Measurements from ENCODE around the gene SAV1.

SAV1 gene

GRCh38 chr14:50608302-50608851, 59.7 kb downstream of the SAV1 start:
- no peaks in the 10 kb centered on the region for H3K36me3 ChIP-seq (ENCODE audit: control insufficient read depth, insufficient read depth, low read length)
- no peaks in the 10 kb centered on the region for H3K4me1 ChIP-seq (ENCODE audit: control insufficient read depth, insufficient read depth, low read length)
- no peaks in the 10 kb centered on the region for H3K27me3 ChIP-seq (ENCODE audit: control insufficient read depth, insufficient read depth, low read length)
- H3K27ac ChIP-seq (ENCODE audit: low read depth, low read length), result no peak overlapping the region
- no peaks in the 10 kb centered on the region for H3K9me3 ChIP-seq (ENCODE audit: control insufficient read depth, insufficient read depth, low read length)
- H3K4me3 ChIP-seq (ENCODE audit: low read depth, low read length), result no peak overlapping the region
- H3K9ac ChIP-seq (ENCODE audit: low read depth, low read length), result no peak overlapping the region

- Histone ChIP-seq H3K4me1 (ENCODE audit: control insufficient read depth, insufficient read depth, low read length) (no peaks in the 10 kb centered on the region), H3K4me3 (ENCODE audit: low read depth, low read length) (no peak overlapping the region), H3K27ac (ENCODE audit: low read depth, low read length) (no peak overlapping the region), H3K27me3 (ENCODE audit: control insufficient read depth, insufficient read depth, low read length) (no peaks in the 10 kb centered on the region), H3K9ac (ENCODE audit: low read depth, low read length) (no peak overlapping the region), H3K36me3 (ENCODE audit: control insufficient read depth, insufficient read depth, low read length) (no peaks in the 10 kb centered on the region), H3K9me3 (ENCODE audit: control insufficient read depth, insufficient read depth, low read length) (no peaks in the 10 kb centered on the region)
Measured at GRCh38 chr14:50607761-50608160, 60.3 kb downstream of the SAV1 start.

GRCh38 chr14:50607181-50607580, 60.9 kb downstream of the SAV1 start:
- H3K9ac ChIP-seq (ENCODE audit: low read depth, low read length), result no peak overlapping the region
- no peak overlapping the region for H3K4me3 ChIP-seq (ENCODE audit: low read depth, low read length)
- H3K27ac ChIP-seq (ENCODE audit: low read depth, low read length), result no peak overlapping the region
- no peaks in the 10 kb centered on the region for H3K27me3 ChIP-seq (ENCODE audit: control insufficient read depth, insufficient read depth, low read length)
- H3K4me1 ChIP-seq (ENCODE audit: control insufficient read depth, insufficient read depth, low read length), result no peaks in the 10 kb centered on the region
- no peaks in the 10 kb centered on the region for H3K36me3 ChIP-seq (ENCODE audit: control insufficient read depth, insufficient read depth, low read length)
- H3K9me3 ChIP-seq (ENCODE audit: control insufficient read depth, insufficient read depth, low read length), result no peaks in the 10 kb centered on the region

- H3K4me1 ChIP-seq (ENCODE audit: control insufficient read depth, insufficient read depth, low read length), result no peaks in the 10 kb centered on the region
- no peaks in the 10 kb centered on the region for H3K36me3 ChIP-seq (ENCODE audit: control insufficient read depth, insufficient read depth, low read length)
- no peak overlapping the region for H3K27ac ChIP-seq (ENCODE audit: low read depth, low read length)
- no peaks in the 10 kb centered on the region for H3K9me3 ChIP-seq (ENCODE audit: control insufficient read depth, insufficient read depth, low read length)
- no peaks in the 10 kb centered on the region for H3K27me3 ChIP-seq (ENCODE audit: control insufficient read depth, insufficient read depth, low read length)
- H3K9ac ChIP-seq (ENCODE audit: low read depth, low read length), result no peak overlapping the region
- H3K4me3 ChIP-seq (ENCODE audit: low read depth, low read length), result no peak overlapping the region
Measured at GRCh38 chr14:50606468-50606867, 61.6 kb downstream of the SAV1 start.

GRCh38 chr14:50605766-50606165, 62.3 kb downstream of the SAV1 start:
- Histone ChIP-seq H3K9me3 (ENCODE audit: control insufficient read depth, insufficient read depth, low read length) (no peaks in the 10 kb centered on the region), H3K27ac (ENCODE audit: low read depth, low read length) (no peak overlapping the region), H3K27me3 (ENCODE audit: control insufficient read depth, insufficient read depth, low read length) (no peaks in the 10 kb centered on the region), H3K4me1 (ENCODE audit: control insufficient read depth, insufficient read depth, low read length) (no peaks in the 10 kb centered on the region; the same call in 1 of the 2 replicates), H3K9ac (ENCODE audit: low read depth, low read length) (no peak overlapping the region), H3K4me3 (ENCODE audit: low read depth, low read length) (no peak overlapping the region), H3K36me3 (ENCODE audit: control insufficient read depth, insufficient read depth, low read length) (no peaks in the 10 kb centered on the region)

- H3K9me3 ChIP-seq (ENCODE audit: control insufficient read depth, insufficient read depth, low read length), result no peaks in the 10 kb centered on the region
- no peaks in the 10 kb centered on the region for H3K27me3 ChIP-seq (ENCODE audit: control insufficient read depth, insufficient read depth, low read length)
- no peak overlapping the region for H3K27ac ChIP-seq (ENCODE audit: low read depth, low read length)
- H3K4me3 ChIP-seq (ENCODE audit: low read depth, low read length), result no peak overlapping the region
- H3K4me1 ChIP-seq (ENCODE audit: control insufficient read depth, insufficient read depth, low read length), result peaks cover 5% of the 10 kb centered on the region; the same call in 1 of the 2 replicates
- no peaks in the 10 kb centered on the region for H3K36me3 ChIP-seq (ENCODE audit: control insufficient read depth, insufficient read depth, low read length)
- H3K9ac ChIP-seq (ENCODE audit: low read depth, low read length), result no peak overlapping the region
Measured at GRCh38 chr14:50603565-50603964, 64.5 kb downstream of the SAV1 start.

- no peaks in the 10 kb centered on the region for H3K36me3 ChIP-seq (ENCODE audit: control insufficient read depth, insufficient read depth, low read length)
- no peak overlapping the region for H3K27ac ChIP-seq (ENCODE audit: low read depth, low read length)
- no peak overlapping the region for H3K9ac ChIP-seq (ENCODE audit: low read depth, low read length)
- peaks cover 5% of the 10 kb centered on the region; the same call in 1 of the 2 replicates for H3K4me1 ChIP-seq (ENCODE audit: control insufficient read depth, insufficient read depth, low read length)
- H3K9me3 ChIP-seq (ENCODE audit: control insufficient read depth, insufficient read depth, low read length), result no peaks in the 10 kb centered on the region
- H3K27me3 ChIP-seq (ENCODE audit: control insufficient read depth, insufficient read depth, low read length), result no peaks in the 10 kb centered on the region
- no peak overlapping the region for H3K4me3 ChIP-seq (ENCODE audit: low read depth, low read length)
Measured at GRCh38 chr14:50602035-50602434, 66.1 kb downstream of the SAV1 start.

GRCh38 chr14:50601394-50601793, 66.7 kb downstream of the SAV1 start:
- Histone ChIP-seq H3K36me3 (ENCODE audit: control insufficient read depth, insufficient read depth, low read length) (no peaks in the 10 kb centered on the region), H3K4me1 (ENCODE audit: control insufficient read depth, insufficient read depth, low read length) (peaks cover 5% of the 10 kb centered on the region; the same call in 1 of the 2 replicates), H3K27ac (ENCODE audit: low read depth, low read length) (no peak overlapping the region), H3K9me3 (ENCODE audit: control insufficient read depth, insufficient read depth, low read length) (no peaks in the 10 kb centered on the region), H3K9ac (ENCODE audit: low read depth, low read length) (no peak overlapping the region), H3K4me3 (ENCODE audit: low read depth, low read length) (no peak overlapping the region), H3K27me3 (ENCODE audit: control insufficient read depth, insufficient read depth, low read length) (no peaks in the 10 kb centered on the region)

GRCh38 chr14:50600849-50601248, 67.3 kb downstream of the SAV1 start:
- H3K27ac ChIP-seq (ENCODE audit: low read depth, low read length), result no peak overlapping the region
- H3K9ac ChIP-seq (ENCODE audit: low read depth, low read length), result no peak overlapping the region
- no peaks in the 10 kb centered on the region for H3K27me3 ChIP-seq (ENCODE audit: control insufficient read depth, insufficient read depth, low read length)
- H3K4me3 ChIP-seq (ENCODE audit: low read depth, low read length), result no peak overlapping the region
- no peaks in the 10 kb centered on the region for H3K36me3 ChIP-seq (ENCODE audit: control insufficient read depth, insufficient read depth, low read length)
- H3K4me1 ChIP-seq (ENCODE audit: control insufficient read depth, insufficient read depth, low read length), result peaks cover 5% of the 10 kb centered on the region; the same call in 1 of the 2 replicates
- H3K9me3 ChIP-seq (ENCODE audit: control insufficient read depth, insufficient read depth, low read length), result no peaks in the 10 kb centered on the region

GRCh38 chr14:50599700-50600444, 68.2 kb downstream of the SAV1 start:
- H3K9ac ChIP-seq (ENCODE audit: low read depth, low read length), result no peak overlapping the region
- H3K27ac ChIP-seq (ENCODE audit: low read depth, low read length), result no peak overlapping the region
- H3K36me3 ChIP-seq (ENCODE audit: control insufficient read depth, insufficient read depth, low read length), result no peaks in the 10 kb centered on the region
- no peak overlapping the region for H3K4me3 ChIP-seq (ENCODE audit: low read depth, low read length)
- no peaks in the 10 kb centered on the region for H3K27me3 ChIP-seq (ENCODE audit: control insufficient read depth, insufficient read depth, low read length)
- H3K4me1 ChIP-seq (ENCODE audit: control insufficient read depth, insufficient read depth, low read length), result peaks cover 8% of the 10 kb centered on the region
- no peaks in the 10 kb centered on the region for H3K9me3 ChIP-seq (ENCODE audit: control insufficient read depth, insufficient read depth, low read length)

GRCh38 chr14:50598765-50599164, 69.3 kb downstream of the SAV1 start:
- Histone ChIP-seq H3K27ac (ENCODE audit: low read depth, low read length) (no peak overlapping the region), H3K9me3 (ENCODE audit: control insufficient read depth, insufficient read depth, low read length) (no peaks in the 10 kb centered on the region), H3K4me3 (ENCODE audit: low read depth, low read length) (no peak overlapping the region), H3K4me1 (ENCODE audit: control insufficient read depth, insufficient read depth, low read length) (peaks cover 15% of the 10 kb centered on the region), H3K27me3 (ENCODE audit: control insufficient read depth, insufficient read depth, low read length) (no peaks in the 10 kb centered on the region), H3K36me3 (ENCODE audit: control insufficient read depth, insufficient read depth, low read length) (no peaks in the 10 kb centered on the region), H3K9ac (ENCODE audit: low read depth, low read length) (no peak overlapping the region)
